Stimulated activated CD8-positive, alpha-beta memory T cell treated with anti-CD3 and anti-CD28 coated beads, Interleukin-2, amount 100 ng/mL, for 48 hours (primary cell): Measurements from ENCODE around the gene IGFN1.

Source experiments
- DNase-seq, 2 donors: peaks; one replicate each; pipeline ENCODE4 v3.0.0-alpha.2; 2020; ENCODE audit warnings: low read depth in 2 of 2

IGFN1 gene

DNA sequence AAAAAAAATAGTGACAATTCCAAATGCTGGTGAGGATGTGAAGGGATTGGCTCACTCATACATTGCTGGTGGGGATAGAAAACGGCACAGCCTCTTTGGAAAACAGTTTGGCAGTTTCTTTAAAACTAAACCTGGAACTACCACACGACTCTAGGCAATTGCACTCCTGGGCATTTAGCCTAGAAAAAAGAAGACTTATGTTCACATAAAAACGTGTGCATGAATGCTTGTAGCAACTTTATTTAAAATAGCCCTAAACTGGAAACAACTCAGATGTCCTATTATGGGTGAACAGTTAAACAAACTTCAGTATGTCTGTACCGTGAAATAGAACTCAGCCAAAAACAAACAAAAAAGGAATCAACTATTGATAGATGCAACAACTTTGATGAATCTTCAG, 26.9 kb upstream of the IGFN1 start:
- no peak for DNase-seq

DNA sequence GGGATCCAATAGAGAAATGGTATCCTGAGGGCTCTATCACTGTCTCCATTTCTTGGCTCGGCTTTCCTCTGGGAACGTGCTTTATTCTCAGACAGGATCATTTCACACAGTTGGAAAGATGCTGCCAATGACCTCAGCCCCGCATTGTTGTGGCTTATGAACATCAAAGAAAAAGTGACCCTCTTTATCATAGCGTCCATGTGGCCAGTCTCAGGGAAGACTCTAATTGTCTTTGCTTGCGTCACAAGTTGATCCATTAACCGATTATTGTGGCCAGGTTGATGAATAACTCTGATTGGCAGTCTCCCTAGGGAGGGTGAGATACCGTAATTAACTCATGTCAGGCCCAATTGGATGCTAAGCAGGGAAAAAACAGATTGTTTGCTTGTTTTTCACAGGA, 26.0 kb upstream of the IGFN1 start:
- no peak for DNase-seq

DNA sequence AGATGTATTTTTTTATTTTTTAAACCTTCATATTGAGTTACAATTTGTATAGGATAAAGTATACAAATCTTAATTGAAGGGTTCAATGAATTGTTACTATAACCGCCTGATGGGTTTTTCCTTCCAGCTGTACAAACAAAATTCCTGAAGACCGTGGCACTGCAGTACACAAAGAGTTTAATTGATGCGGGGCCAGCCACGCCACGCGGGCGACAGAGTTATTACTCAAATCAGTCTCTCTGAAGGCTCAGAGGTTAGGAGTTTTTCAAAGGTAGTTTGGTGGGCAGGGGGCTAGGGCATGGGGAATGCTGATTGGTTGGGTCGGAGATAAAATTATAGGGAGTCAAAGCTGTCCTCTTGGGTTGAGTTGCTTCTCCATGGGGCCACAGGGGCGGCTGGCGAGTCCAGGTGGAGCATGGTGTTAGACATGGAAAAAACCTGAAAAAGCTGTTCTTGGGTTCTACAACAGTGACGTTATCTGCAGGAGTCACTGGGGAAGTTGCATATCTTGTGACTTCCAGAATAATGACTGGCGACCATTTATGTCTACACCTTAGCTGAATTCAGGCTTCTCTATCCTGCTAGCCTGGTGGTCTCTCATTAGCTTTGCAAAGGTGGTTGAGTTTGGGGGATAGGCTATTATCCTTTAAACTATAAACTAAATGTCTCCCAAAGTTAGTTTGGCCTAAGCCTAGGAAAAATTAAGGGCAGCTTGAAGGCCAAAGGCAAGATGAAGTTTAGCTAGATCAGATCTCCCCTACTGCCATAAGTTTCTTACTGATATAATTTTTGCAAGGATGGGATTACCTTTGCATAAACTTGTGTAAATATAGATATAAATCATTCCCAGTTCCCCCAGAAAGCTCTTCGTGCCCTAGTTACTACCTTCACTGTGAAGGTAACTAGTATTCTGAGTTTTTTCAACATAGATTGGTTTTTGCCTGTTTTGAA, 23.3 kb upstream of the IGFN1 start:
- no peak for DNase-seq

DNA sequence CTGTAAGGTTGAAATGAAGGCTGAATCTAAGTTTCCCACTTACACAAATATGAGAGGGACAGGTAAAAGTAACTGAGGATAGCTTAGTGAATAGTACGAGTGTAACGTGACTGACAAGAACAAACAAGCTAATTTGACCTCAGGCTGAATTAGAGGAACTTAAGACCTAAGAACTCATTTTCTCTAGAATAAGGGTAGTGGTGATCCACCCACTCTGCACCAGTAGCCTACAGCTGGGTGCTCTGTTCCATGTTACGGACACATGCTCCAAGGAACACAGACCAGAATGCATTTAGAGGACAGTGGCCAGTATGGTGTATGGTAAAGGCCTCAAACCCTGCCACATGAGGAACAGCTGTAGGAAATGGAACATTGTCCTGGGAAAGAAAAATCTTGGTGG, 21.4 kb upstream of the IGFN1 start:
- DNase-seq: no peak

DNA sequence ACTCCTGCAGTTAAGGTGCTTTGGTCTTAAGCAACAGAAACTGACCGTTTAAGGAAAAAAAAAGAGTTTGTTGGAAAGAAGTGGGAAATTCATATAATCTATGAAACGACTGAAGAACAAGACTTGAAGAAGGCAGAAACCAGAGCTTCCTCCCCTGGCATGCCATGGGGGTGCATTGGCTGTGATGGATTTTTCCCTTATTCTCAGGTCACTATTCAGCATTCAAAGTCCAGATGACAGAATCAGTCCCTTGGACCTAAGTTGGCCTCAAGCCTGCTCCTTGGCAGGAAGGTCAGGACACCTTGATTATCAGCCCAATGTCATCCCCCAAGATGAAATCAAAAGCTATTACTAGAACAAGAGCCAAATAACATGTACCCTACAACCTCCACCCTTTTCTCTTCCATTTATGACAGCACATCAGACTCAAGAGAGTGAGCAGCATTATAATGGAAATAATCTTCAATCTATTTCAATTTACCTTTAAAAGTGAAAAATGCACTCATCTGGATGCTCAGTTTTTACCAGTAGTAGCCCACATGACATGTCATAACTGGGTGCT, 20.6 kb upstream of the IGFN1 start:
- DNase-seq: no peak

DNA sequence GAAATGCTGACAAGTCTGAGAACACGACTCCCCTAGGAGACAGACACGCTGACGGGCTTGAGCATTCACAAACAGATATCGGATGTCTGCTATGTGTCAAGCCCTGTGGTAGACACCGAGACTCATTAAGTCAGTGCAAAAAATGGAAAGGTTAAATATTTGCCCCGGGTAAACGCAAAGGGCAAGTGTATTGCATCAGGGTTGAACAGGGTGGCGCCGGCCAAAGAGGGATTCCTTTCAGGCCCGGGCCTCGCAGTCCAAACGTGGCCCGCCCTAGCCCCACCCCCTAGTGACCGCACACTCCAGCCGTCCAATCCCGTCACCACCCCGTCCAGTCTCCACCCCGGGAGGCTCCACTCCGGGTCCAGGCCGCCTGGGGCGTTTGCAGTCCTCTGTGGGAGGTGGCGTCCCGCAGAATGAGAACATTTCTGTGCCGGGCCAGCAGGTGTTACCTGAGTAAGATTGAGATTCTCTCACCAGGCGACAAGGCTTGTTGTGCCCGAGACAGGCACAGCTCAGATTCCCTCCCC, 20.0 kb upstream of the IGFN1 start:
- DNase-seq: peak; percentile 79 to 81

DNA sequence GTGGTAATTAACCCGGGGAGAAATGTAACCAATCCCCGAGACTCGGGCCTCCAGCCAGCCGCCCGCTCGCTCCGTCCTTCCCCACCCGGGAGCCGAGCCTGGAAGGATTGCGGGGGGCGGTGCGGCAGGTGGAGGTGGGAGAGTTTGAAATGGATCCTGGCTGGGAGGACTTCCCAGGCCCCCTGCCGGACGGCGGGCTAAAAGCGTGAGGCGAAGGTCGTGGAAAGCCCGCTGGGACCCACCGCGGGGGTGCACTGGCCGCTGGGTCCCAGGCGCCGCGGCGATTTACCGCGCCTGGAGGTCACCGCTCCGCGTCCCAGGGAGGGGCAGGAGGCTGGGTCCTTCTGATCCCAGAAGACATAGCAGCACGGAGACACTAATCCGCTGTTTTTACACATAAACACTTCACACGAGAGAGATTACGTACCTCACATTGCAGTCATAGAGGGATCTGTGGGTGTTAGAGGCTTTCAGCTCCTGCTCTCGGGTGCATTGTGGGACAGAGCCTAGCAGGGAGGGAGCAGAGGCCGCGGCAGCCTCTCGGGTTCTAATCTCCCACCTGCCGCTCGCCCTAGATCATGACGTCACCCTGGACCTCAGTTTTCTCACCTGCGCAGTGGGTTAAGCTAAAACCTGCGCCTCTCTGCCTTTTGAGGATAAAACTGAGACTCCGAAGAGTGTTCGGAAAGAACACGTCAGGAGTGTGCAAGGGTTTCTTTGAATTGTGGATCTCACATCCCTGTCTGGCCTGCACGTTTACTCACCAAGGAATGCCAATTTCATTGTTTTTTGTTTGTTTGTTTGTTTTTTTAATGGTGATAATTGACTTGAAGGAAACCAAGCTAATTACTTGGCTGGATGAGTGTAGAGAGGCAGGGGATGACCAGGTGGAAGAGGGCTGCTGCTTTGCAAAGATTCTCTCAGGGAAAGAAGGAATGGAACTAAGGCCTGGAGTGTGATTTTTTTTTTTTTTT, 19.3 kb upstream of the IGFN1 start:
- peak; percentile 41 to 59 for DNase-seq

DNA sequence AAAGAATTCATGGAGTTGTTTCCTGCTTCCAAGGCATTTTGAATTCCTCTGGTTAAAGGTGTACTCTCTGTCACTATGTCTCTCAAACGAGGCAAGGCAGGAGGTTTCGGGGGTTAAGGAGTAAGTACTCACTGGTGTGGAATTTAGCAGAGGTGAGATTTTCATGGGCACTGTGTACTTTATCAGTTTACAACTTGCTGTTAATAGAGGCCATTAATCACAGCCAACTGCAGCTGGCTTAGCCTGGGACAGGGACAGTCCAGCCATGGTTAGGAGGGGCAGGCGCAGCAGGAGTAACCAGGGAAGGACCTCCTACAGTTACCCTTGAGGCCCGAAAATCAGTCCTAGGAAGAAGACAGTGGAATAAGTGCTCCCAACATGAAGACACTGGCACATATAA, 18.3 kb upstream of the IGFN1 start:
- DNase-seq: no peak

DNA sequence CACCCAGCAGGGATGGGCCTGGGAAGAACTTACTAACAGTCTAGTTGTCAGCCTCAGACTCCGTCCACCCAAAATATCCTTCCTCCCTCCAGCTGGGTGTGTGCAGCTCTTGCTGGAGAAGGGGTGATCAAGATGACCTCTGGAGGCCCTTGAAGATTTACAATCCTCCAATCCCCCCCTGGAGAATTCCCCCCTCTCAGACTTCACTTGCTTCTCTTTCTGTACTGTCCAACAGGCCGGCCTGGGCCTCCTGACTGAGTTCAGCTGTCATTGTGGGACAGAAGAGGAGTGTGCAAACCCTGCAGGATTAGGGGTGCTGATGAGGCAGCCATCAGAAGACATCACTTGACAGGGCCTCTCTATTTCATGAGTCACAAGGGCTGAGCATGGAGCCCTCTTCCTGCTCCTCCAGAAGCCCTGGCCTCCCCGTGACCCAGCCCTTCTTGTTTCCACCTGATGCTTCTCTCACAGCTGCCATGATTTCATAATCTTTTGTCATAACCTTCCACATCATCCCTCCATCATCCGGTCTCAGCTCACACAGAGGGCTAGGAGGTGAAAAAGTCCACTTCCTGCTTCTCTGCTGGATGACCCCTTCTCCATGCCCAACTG, 17.5 kb upstream of the IGFN1 start:
- DNase-seq: no peak

DNA sequence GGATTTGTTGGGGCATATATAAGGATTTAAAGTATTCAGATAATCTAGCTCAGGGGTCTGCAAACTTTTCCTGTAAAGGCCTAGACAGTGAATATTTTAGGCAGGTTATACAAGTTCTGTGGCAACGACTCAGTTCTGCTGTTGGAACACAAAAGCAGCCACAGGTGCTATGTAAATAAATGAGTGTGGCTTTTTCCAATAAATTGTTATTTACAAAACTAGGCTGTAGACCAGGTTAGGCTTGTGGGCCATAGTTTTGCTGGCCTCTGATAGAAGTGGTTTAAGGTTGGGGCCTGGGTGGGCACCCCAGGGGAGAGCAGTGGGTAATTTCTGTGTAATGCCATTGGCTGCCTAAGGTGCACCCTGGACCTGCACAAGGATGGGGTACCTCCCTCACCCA, 16.9 kb upstream of the IGFN1 start:
- DNase-seq: no peak

DNA sequence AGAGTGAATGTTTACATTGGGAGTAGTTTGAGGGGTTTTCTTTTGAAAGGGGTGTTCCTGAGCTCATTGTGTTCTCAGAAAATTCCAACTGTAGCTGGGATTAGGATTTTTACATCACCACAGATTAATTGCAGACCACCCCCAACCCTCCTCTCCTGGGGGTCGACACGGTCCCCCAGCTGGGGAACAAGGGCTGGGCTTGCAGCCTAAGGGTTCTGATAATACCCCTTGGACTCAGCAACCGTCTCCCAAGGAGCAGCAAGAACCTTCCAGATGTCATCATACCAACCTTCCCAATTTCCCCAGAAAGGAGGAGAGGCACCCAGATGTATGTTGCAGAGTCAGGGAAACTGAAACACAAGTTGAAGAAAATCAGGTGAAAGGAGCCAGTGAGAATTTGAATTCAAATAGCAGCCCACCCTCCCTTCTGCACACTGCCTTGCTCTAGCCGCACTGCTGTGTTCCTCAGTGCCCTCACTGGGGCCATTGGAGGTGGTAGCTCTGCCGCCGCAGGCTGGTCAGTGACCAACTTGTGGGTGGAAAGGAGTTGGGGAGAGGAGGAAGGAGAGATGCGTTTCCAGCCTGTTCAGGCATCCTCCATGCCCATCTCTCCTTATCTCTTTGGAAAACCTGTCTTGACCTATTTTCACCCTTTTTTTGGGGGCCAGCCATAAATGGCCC, 14.7 kb upstream of the IGFN1 start:
- DNase-seq: no peak

DNA sequence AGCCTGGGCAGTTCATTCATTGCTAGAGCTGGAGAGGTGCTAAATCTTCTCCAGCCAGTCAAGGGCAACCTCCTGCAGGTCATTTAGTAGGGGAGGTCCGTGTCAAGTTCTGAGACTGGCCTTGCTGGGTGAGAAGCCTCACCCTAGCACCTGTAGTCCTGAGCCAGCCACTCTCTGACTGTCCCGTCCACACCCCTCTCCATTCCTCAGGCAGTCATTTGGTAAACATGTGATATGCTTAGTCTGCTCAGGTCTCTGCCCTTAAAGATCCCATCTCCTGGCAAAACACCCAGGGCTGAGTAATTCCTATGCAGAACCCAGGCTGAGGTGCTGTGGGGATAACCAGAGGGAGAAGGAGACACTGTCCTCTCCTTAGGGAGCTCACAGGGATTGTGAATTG, 13.7 kb upstream of the IGFN1 start:
- DNase-seq: no peak

DNA sequence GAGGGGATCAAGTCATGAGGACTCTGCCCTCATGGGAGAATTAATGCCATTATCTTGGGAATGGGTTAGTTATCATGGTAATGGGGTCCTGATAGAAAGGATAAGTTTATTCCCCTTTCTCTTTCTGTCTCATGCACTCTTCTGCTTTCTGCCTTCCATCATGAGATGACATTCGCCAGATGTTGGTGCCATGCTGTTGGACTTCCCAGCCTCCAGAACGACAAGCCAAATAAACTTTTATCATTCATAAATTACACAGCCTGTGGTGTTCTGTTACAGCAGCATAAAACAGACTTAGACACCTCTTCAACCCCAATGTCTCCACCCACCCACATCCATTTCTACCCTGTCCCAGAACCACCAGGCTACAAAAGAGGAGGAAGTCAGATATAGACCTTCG, 11.9 kb upstream of the IGFN1 start:
- DNase-seq: no peak

DNA sequence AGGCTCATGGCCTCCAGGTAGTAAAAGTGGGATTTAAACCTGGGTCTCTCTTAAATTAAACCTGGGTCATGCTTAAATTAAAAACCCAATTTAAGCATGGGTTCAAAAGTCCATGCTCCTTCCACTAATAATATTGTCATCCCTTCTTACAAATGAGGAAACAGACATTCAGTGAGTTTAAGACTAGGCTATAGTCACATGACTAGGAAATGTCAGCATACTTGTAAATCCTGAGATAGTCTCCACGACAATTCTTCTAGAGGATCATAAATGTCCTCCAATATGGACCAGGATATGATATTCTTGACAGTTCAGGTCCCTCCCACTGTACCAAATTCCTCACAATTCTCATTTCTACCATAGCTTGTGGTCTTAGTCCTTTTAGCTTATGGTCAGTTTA, 10.5 kb upstream of the IGFN1 start:
- no peak for DNase-seq

DNA sequence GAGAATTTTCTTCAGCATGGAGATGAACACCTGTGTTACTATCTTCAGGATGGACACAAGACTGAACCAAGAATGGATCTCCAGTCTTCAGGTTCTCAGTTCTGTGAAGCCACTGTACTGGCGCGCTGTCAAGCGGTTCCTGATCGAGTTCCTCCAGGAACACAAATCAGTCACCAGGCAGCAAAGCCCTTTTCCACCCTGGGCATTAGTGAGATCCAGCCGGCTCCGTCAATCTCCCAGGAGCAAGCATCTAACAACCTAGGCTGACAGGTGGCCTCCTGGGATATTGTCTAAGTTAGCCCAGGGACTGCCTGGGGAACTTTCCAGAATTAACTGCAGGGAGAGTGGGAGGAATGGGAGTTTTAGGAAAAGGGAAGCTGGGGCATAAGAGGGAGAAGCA, 9.7 kb upstream of the IGFN1 start:
- no peak for DNase-seq

DNA sequence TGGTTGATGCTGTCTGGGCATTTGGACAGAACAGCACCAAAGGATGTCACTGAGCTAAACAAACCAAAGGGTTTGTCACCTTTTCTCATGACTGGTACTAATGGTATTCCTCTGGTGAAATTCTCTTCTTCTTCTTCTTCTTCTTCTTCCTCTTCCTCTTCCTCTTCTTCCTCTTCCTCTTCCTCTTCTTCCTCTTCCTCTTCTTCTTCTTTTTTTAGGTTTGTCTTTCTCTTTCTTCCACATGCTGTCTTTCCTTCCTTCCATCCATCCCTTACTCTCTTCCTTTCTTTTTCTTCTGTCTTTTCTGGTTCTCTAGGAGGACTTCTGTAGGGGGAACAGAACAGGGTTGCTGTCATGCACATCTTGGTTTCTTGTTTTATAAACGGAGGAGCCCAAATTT, 9.3 kb upstream of the IGFN1 start:
- DNase-seq: no peak

DNA sequence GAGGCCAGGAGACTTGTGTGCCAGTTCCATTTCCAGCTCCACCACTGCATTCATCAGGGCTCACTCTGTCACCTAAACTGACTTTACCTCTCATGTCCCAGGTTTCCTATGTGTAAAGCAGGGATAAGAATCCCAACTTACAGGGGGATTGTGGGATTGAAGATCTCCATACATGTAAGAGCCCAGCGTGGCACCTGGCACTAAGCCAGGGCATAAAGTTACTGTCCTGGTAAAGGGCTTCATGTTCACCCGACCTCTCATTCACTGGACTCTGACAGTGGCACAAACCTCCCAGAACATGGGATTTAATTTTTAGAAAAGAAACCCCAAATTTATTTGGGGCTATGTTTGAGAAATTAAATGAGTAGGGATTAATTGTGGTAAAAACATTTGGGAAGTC, 8.9 kb upstream of the IGFN1 start:
- no peak for DNase-seq

DNA sequence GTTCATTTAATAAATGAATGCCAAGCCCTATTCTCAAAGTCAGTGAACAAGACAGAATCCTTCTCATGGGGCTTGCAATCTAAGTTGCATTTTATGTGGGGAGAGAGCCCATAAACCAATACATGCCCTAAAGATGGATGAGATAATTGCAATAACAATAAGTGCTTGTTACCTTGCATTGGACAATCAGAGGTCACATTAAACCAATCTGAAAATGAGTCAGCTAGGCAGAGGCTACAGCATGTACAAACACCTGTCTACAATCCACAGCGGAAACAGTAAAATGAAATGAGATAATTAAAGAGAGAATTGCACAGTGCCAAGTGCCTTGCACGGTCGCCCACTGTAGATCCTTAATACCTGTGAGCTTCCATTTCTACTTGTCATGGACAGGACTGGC, 7.4 kb upstream of the IGFN1 start:
- no peak for DNase-seq

DNA sequence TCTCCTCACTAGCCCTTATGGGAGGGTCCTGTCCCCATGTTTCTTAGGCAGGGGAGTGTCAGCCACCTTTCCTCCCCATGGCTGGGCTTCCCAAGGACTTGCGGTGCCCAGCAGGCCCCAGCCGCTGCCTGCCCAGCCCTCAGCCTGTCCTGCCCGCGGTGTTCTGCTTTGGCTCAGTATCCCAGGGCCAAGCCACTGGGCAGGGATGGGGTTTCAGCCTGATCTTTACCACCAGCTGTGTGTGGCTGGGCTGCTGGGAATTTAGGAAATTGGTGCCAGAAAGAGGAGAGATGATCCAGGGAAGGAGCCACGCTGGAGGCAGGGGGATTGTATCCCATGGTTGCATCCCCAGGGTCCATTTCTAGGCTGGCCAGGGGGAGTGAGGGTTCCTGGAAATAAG, 6.9 kb upstream of the IGFN1 start:
- DNase-seq: no peak

DNA sequence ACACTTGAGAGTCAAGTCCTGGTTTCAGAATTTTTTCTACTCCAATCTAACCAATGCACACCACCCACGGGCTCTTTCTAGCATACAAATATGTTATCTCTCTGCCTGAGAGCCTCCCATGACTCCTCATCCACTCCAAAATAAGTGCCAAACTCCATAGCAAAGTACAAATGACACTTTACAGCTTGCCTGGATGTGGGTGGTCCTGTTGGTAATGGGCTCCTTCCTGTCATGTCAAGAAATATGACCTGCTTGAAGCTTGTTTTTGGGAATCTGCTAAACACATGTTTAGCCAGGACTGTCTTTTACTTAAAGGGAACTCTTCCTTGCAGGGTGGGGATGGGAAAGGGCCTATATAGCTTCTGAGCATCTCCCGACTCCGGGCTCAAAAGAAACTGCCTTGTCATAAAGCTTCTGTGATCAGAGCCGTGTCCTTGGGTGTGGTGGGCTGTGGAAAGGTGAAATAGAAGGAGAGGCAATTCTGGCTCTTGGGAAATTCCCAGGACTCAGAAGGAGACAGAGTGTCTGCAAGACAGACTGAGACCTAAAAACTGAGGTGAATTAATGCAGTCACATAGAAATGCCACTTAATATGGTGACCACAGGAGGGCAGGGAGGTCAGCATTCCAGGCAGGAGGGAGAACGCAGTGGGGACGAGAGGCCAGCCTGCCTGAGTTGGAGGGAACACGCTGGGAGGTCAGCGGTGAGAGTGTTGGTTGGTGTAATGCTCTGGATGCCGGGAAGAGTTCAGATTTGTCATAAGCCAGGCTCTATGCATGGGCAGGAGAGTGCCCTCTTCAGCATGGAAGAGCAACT, 6.1 kb upstream of the IGFN1 start:
- no peak for DNase-seq
